HT1080 (cell line): ENCODE measurements around the gene RNF157. TPM values are rescaled to one million over a fixed set of nuclear protein-coding genes. Genes with fewer than 3 reads are reported as not detected.
"Not testable (repeated sequence)": the region's sequence is repeated elsewhere in the genome, so short reads cannot be mapped to it uniquely, and the experiment has no call there.

ENCODE experiments used
- DNase-seq: peaks from one replicate; pipeline ENCODE4 v3.0.0-alpha.2; 2015; ENCODE audit warnings: low read depth
- total RNA-seq: library from RNA; depleted of rRNA; stranded (reverse); fragments of >200 nt; shearing (Covaris generic); gene quantifications from 2 replicates; pipeline ENCODE4 v1.2.3, GENCODE V29; 2014

RNF157 gene
- total RNA-seq, 1 experiment from 2014 or later, result 0.10 TPM

- no peak for DNase-seq
These were observed 44.8 kb downstream of the RNF157 start for GRCh38 chr17:76195281-76196096.

- no peak for DNase-seq
These were observed 46.7 kb downstream of the RNF157 start for GRCh38 chr17:76193591-76193990.

- no peak for DNase-seq
These were observed 48.4 kb downstream of the RNF157 start for GRCh38 chr17:76191896-76192295.

GRCh38 chr17:76189741-76190140 is 50.6 kb downstream of the RNF157 start:
- DNase-seq, result no peak

GRCh38 chr17:76189247-76189646 is 51.0 kb downstream of the RNF157 start:
- no peak for DNase-seq

GRCh38 chr17:76188213-76189016 is 51.9 kb downstream of the RNF157 start:
- DNase-seq, result no peak

- not testable (repeated sequence) for DNase-seq
These were observed 53.5 kb downstream of the RNF157 start for GRCh38 chr17:76186774-76187173.

- no peak for DNase-seq
These were observed 56.0 kb downstream of the RNF157 start for GRCh38 chr17:76184290-76184689.

- peak; percentile 90 for DNase-seq
These were observed 58.1 kb downstream of the RNF157 start for GRCh38 chr17:76182016-76182764.

- peak; percentile 27 for DNase-seq
These were observed 60.5 kb downstream of the RNF157 start for GRCh38 chr17:76179496-76180467.

GRCh38 chr17:76178124-76178523 is 62.2 kb downstream of the RNF157 start:
- DNase-seq, result no peak

GRCh38 chr17:76176701-76177574 is 63.4 kb downstream of the RNF157 start:
- no peak for DNase-seq

GRCh38 chr17:76174037-76174436 is 66.3 kb downstream of the RNF157 start:
- no peak for DNase-seq

- no peak for DNase-seq
These were observed 66.8 kb downstream of the RNF157 start for GRCh38 chr17:76173474-76173873.

GRCh38 chr17:76171706-76172105 is 68.6 kb downstream of the RNF157 start:
- DNase-seq, result no peak

GRCh38 chr17:76170114-76170513 is 70.2 kb downstream of the RNF157 start:
- DNase-seq, result no peak

GRCh38 chr17:76166906-76167305 is 73.4 kb downstream of the RNF157 start:
- DNase-seq, result no peak

- DNase-seq, result peak; percentile 10
These were observed 74.1 kb downstream of the RNF157 start for GRCh38 chr17:76166168-76166567.

- DNase-seq, result no peak
These were observed 76.0 kb downstream of the RNF157 start for GRCh38 chr17:76164331-76164730.

GRCh38 chr17:76163919-76164318 is 76.4 kb downstream of the RNF157 start:
- DNase-seq, result no peak
